K562 (cell line): ENCODE measurements around the gene EIF4EBP2. TPM values are rescaled to one million over a fixed set of nuclear protein-coding genes. Genes with fewer than 3 reads are reported as not detected.

Source experiments
- EGR1 ChIP-seq: fragments of 450-650 bp; conservative IDR thresholded peaks from 2 replicates; pipeline ENCODE4 v1.6.1; 2017; ENCODE audit warnings: mild to moderate bottlenecking
- LCOR ChIP-seq: sonication (generic); formaldehyde crosslinking; IDR thresholded peaks from 2 replicates; pipeline ENCODE4 v1.8.0; 2022; ENCODE audit warnings: mild to moderate bottlenecking, missing genetic modification reagents
- MAFK ChIP-seq: IDR thresholded peaks from 2 replicates; pipeline ENCODE4 v1.6.1; 2011; ENCODE audit warnings: low read length, improper control_type of control experiment
- NR3C1 ChIP-seq: sonication (generic); formaldehyde crosslinking; IDR thresholded peaks from 2 replicates; pipeline ENCODE4 v1.8.1; 2022; ENCODE audit warnings: missing genetic modification reagents
- ZBTB7A ChIP-seq: IDR thresholded peaks from 2 replicates; pipeline ENCODE4 v1.6.1; 2011; ENCODE audit warnings: low read depth, mild to moderate bottlenecking, low read length, moderate library complexity, borderline replicate concordance; ENCODE audit not compliant: control insufficient read depth
- ZC3H8 ChIP-seq: fragments of 450-650 bp; IDR thresholded peaks from 2 replicates; pipeline ENCODE4 v1.6.1; 2017
- polyA plus RNA-seq, 8 experiments: library from polyadenylated mRNA; depleted of rRNA in 4 of 8; stranded (reverse) in 5 of 8; unstranded in 3 of 8; fragments of >200 nt; fragmentation: Nextera tagmentation in 2 of 8; fragmentation: Illumina TruSeq in 1 of 8; extraction: Ambion mirVana in 2 of 8; extraction: Trizol in 1 of 8; gene quantifications; 2 replicates each; pipeline versions ENCODE4 v1.2.1 to v1.2.3, GENCODE V29; 2011 to 2014; ENCODE audit warnings: inconsistent platforms in 1 of 8, missing spikeins in 1 of 8
- total RNA-seq, 7 experiments: library from RNA; depleted of rRNA in 6 of 7; stranded (reverse); fragments of >200 nt in 6 of 7; fragmentation: Illumina TruSeq in 2 of 7; extraction: Trizol in 2 of 7; gene quantifications; 2 replicates each; pipeline versions ENCODE4 v1.2.1 to v1.2.3, GENCODE V29; 2011 to 2021; ENCODE audit warnings: low replicate concordance in 1 of 7
- TF ChIP-seq, protein P1 (sequence below), 2 experiments: IDR thresholded peaks; 2 replicates each; pipeline ENCODE4 v1.6.1; 2011; ENCODE audit warnings: borderline replicate concordance in 1 of 2, control low read depth in 1 of 2, low read depth in 1 of 2, low read length in 1 of 2, mild to moderate bottlenecking in 1 of 2, mixed read lengths in 1 of 2, moderate library complexity in 1 of 2; ENCODE audit not compliant: insufficient read depth in 1 of 2, insufficient read length in 1 of 2, poor library complexity in 1 of 2, severe bottlenecking in 1 of 2; ENCODE audit errors: extremely low read depth in 1 of 2
- TF ChIP-seq, protein P2 (sequence below): fragments of 200-800 bp; sonication (Bioruptor generic); IDR thresholded peaks from 2 replicates; pipeline ENCODE4 v1.6.1; 2017; ENCODE audit warnings: missing genetic modification characterization, missing compliant biosample characterization
- TF ChIP-seq, protein P3 (sequence below): fragments of 450-650 bp; IDR thresholded peaks from 2 replicates; pipeline ENCODE4 v1.7.0; 2016; ENCODE audit warnings: borderline replicate concordance
- TF ChIP-seq, protein P4 (sequence below): sonication (generic); formaldehyde crosslinking; IDR thresholded peaks from 2 replicates; pipeline ENCODE4 v1.8.0; 2022; ENCODE audit warnings: mild to moderate bottlenecking, missing genetic modification reagents

Gene EIF4EBP2
- total and polyA plus RNA-seq, 9 of the 15 experiments (the other 6 are each of a cell fraction or from before 2014, with no cell fraction given): 16.1 to 67.5 (median 38.3) TPM

DNA sequence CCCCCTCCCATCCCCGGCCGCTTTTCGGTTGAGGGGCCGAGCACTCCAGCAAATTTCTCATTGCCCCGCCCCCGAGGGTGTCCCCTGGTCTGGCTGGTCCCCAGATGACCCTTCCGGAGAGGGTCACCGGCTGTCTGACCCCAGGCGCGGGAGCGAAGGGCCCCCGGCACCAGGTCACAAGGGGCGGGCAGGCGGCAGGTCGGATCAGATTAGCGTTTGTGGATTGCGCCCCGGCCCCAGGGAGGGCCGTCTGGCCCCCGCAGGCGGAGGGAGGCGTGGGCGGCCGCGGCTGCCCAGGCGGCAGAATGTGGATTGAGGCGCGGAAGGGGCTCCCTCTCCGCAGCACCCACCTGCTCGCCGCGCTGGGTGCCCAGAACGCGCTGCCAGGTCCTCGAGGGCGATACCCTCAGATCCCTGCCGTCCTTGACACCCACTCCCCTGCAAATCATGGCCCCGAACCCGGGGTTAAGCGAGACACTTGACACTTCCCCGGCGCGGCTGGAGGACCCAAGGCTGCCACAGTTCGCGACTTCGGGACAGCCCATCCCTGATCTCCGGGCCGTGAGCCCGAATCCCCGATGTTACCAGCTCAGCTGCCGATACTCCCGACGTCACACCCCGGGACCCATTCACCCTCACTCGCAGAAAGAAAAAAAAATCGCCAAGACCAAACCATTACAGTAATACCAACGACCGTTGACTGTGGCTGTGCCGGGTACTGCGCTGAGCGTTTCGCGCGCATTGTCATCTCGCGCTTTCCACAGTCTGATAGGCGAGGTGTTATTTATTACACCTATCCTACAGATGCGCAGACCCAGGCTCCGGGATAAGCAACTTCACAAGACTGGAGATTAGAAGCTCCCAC, 36.6 kb downstream of the EIF4EBP2 start (continued):
- TF ChIP-seq, protein P1, sequence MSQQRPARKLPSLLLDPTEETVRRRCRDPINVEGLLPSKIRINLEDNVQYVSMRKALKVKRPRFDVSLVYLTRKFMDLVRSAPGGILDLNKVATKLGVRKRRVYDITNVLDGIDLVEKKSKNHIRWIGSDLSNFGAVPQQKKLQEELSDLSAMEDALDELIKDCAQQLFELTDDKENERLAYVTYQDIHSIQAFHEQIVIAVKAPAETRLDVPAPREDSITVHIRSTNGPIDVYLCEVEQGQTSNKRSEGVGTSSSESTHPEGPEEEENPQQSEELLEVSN (IDR thresholded peaks at IDR 0.05; ENCODE audit: borderline replicate concordance in 1 of 2, extremely low read depth in 1 of 2, insufficient read depth in 1 of 2, insufficient read length in 1 of 2, low read depth in 1 of 2, low read length in 1 of 2, poor library complexity in 1 of 2, severe bottlenecking in 1 of 2): peak in 1 of 2 experiments; percentile 9
- TF ChIP-seq, protein P2, sequence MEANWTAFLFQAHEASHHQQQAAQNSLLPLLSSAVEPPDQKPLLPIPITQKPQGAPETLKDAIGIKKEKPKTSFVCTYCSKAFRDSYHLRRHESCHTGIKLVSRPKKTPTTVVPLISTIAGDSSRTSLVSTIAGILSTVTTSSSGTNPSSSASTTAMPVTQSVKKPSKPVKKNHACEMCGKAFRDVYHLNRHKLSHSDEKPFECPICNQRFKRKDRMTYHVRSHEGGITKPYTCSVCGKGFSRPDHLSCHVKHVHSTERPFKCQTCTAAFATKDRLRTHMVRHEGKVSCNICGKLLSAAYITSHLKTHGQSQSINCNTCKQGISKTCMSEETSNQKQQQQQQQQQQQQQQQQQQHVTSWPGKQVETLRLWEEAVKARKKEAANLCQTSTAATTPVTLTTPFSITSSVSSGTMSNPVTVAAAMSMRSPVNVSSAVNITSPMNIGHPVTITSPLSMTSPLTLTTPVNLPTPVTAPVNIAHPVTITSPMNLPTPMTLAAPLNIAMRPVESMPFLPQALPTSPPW (CRISPR knock-in tag): peak; percentile 48
- TF ChIP-seq MAFK: no peak
- TF ChIP-seq LCOR (CRISPR knock-in tag): no peak
- no peak for TF ChIP-seq NR3C1 (CRISPR knock-in tag)
- TF ChIP-seq, protein P3, sequence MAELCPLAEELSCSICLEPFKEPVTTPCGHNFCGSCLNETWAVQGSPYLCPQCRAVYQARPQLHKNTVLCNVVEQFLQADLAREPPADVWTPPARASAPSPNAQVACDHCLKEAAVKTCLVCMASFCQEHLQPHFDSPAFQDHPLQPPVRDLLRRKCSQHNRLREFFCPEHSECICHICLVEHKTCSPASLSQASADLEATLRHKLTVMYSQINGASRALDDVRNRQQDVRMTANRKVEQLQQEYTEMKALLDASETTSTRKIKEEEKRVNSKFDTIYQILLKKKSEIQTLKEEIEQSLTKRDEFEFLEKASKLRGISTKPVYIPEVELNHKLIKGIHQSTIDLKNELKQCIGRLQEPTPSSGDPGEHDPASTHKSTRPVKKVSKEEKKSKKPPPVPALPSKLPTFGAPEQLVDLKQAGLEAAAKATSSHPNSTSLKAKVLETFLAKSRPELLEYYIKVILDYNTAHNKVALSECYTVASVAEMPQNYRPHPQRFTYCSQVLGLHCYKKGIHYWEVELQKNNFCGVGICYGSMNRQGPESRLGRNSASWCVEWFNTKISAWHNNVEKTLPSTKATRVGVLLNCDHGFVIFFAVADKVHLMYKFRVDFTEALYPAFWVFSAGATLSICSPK: no peak
- TF ChIP-seq, protein P4, sequence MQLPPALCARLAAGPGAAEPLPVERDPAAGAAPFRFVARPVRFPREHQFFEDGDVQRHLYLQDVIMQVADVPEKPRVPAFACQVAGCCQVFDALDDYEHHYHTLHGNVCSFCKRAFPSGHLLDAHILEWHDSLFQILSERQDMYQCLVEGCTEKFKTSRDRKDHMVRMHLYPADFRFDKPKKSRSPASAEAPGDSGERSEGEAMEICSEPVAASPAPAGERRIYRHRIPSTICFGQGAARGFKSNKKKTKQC: no peak
- TF ChIP-seq ZC3H8: no peak
- peak; percentile 77 for TF ChIP-seq EGR1
- TF ChIP-seq ZBTB7A: peak; percentile 57; the same call in 1 of the 2 replicates
